Neural progenitor cell (in vitro differentiated cells): ENCODE measurements around the gene MYCBPAP.

Source experiments
- EZH2 ChIP-seq: fragments of 200-600 bp; sonication (generic); IDR thresholded peaks from 2 replicates; pipeline ENCODE4 v1.6.1; 2017; ENCODE audit warnings: antibody characterized with exemption, mild to moderate bottlenecking, moderate library complexity
- EZH2phosphoT487 ChIP-seq: fragments of 200-600 bp; sonication (generic); IDR thresholded peaks from 2 replicates; pipeline ENCODE4 v1.6.1; 2017; ENCODE audit warnings: antibody characterized with exemption
- TF ChIP-seq, protein P1 (sequence below): fragments of 200-600 bp; sonication (generic); IDR thresholded peaks from 2 replicates; pipeline ENCODE4 v1.5.1; 2017; ENCODE audit warnings: antibody characterized with exemption, mild to moderate bottlenecking

DNA sequence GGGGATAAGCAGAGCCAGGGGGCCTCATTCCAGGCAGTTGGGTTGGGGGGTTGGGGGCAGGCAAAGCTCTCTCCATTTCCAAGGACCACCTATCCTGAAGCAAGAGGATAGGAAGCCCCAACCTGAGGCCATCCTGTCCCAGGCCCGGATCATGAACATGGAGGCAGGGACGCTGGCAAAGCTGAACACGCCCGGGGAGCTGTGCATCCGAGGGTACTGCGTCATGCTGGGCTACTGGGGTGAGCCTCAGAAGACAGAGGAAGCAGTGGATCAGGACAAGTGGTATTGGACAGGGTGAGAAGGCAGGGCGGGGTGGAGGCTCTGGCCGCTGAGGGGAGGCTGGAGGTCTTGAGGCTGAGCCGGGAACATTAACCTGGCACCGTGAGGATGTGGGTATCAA, 36.0 kb upstream of the MYCBPAP start:
- TF ChIP-seq, protein P1, sequence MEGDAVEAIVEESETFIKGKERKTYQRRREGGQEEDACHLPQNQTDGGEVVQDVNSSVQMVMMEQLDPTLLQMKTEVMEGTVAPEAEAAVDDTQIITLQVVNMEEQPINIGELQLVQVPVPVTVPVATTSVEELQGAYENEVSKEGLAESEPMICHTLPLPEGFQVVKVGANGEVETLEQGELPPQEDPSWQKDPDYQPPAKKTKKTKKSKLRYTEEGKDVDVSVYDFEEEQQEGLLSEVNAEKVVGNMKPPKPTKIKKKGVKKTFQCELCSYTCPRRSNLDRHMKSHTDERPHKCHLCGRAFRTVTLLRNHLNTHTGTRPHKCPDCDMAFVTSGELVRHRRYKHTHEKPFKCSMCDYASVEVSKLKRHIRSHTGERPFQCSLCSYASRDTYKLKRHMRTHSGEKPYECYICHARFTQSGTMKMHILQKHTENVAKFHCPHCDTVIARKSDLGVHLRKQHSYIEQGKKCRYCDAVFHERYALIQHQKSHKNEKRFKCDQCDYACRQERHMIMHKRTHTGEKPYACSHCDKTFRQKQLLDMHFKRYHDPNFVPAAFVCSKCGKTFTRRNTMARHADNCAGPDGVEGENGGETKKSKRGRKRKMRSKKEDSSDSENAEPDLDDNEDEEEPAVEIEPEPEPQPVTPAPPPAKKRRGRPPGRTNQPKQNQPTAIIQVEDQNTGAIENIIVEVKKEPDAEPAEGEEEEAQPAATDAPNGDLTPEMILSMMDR = no peak
- TF ChIP-seq EZH2phosphoT487 = no peak
- TF ChIP-seq EZH2 = no peak
